H1 (cell line): Measurements from ENCODE around the gene DLGAP5. TPM values are rescaled to one million over a fixed set of nuclear protein-coding genes. Genes with fewer than 3 reads are reported as not detected.

Experiments
- CTCF ChIA-PET: fragments of 300-600 bp; sonication (Branson Sonifier 250); formaldehyde crosslinking; loops from one replicate; lab custom pipeline; 2021; ENCODE audit not compliant: partially characterized antibody; lab: Charles Lee
- POLR2A ChIA-PET: fragments of 300-600 bp; sonication (Branson Sonifier 250); formaldehyde crosslinking; loops from one replicate; lab custom pipeline; 2021; ENCODE audit warnings: inconsistent platforms; ENCODE audit not compliant: partially characterized antibody; lab: Charles Lee
- DNase-seq, 2 experiments: peaks; one replicate each; pipeline versions ENCODE4 v3.0.0 to v3.0.0-alpha.2; 2010 to 2022; ENCODE audit warnings: low spot score in 2 of 2, low read depth in 1 of 2, mixed read lengths in 1 of 2
- FAIRE-seq: peaks from 2 replicates; lab custom pipeline; 2011; peaks lifted over from hg19 to GRCh38; lab: Jason Lieb, UNC
- H2AFZ ChIP-seq: 2 replicates; pipeline ENCODE4 v1.8.1; 2012; ENCODE audit warnings: low read length, inconsistent platforms
- H2AK5ac ChIP-seq: 2 replicates; pipeline ENCODE4 v1.6.1; 2013; ENCODE audit warnings: low read depth, low read length
- H2BK120ac ChIP-seq: replicated peaks from 2 replicates; pipeline ENCODE3; 2013; ENCODE audit warnings: low read depth, low read length, inconsistent platforms
- H2BK12ac ChIP-seq: 2 replicates; pipeline ENCODE4 v1.6.1; 2013; ENCODE audit warnings: low read depth, low read length
- H2BK15ac ChIP-seq: 2 replicates; pipeline ENCODE4 v1.6.1; 2013; ENCODE audit warnings: low read length
- H2BK20ac ChIP-seq: 2 replicates; pipeline ENCODE4 v1.6.1; 2013; ENCODE audit warnings: low read length
- H2BK5ac ChIP-seq: 2 replicates; pipeline ENCODE4 v1.6.1; 2013; ENCODE audit warnings: low read depth, low read length
- H3K14ac ChIP-seq: 2 replicates; pipeline ENCODE4 v1.6.1; 2013; ENCODE audit warnings: inconsistent platforms; ENCODE audit not compliant: insufficient read length
- H3K18ac ChIP-seq: 2 replicates; pipeline ENCODE4 v1.6.1; 2013; ENCODE audit warnings: low read length; ENCODE audit errors: extremely low read depth
- H3K23ac ChIP-seq: 2 replicates; pipeline ENCODE4 v1.6.1; 2013; ENCODE audit warnings: inconsistent platforms; ENCODE audit not compliant: insufficient read length
- H3K23me2 ChIP-seq: 2 replicates; pipeline ENCODE4 v1.6.1; 2013; ENCODE audit warnings: low read depth, low read length
- H3K27ac ChIP-seq: 2 replicates; pipeline ENCODE4 v1.6.1; 2011; ENCODE audit warnings: low read depth, low read length, inconsistent platforms
- H3K27me3 ChIP-seq, 4 experiments: replicated peaks in 1 of 4; 1 replicate in 1 of 4; 2 replicates in 3 of 4; pipeline versions ENCODE4 v1.6.1 to v1.8.1; 2011 to 2013; ENCODE audit warnings: low read length in 3 of 4, mild to moderate bottlenecking in 3 of 4, inconsistent platforms in 2 of 4, mixed read lengths in 2 of 4, moderate library complexity in 1 of 4; ENCODE audit not compliant: control insufficient read depth in 3 of 4, insufficient read depth in 3 of 4; ENCODE audit errors: extremely low read depth in 1 of 4
- H3K36me3 ChIP-seq, 4 experiments: 2 replicates each; pipeline versions ENCODE4 v1.6.1 to v1.8.1; 2011 to 2013; ENCODE audit warnings: mild to moderate bottlenecking in 4 of 4, low read length in 3 of 4, moderate library complexity in 2 of 4, control low read depth in 1 of 4, inconsistent platforms in 1 of 4; ENCODE audit not compliant: insufficient read depth in 4 of 4, control insufficient read depth in 2 of 4
- H3K4ac ChIP-seq: replicated peaks from 2 replicates; pipeline ENCODE3; 2013; ENCODE audit warnings: low read length, low read depth, mixed read lengths, inconsistent platforms; ENCODE audit not compliant: insufficient read length
- H3K4me1 ChIP-seq, 4 experiments: replicated peaks in 1 of 4; 1 replicate in 1 of 4; 2 replicates in 3 of 4; pipeline versions ENCODE4 v1.6.1 to v1.8.1; 2011 to 2013; ENCODE audit warnings: low read length in 3 of 4, inconsistent platforms in 2 of 4, mixed read lengths in 1 of 4; ENCODE audit not compliant: insufficient read depth in 4 of 4, control insufficient read depth in 3 of 4
- H3K4me2 ChIP-seq, 2 experiments: 2 replicates each; pipeline versions ENCODE4 v1.6.1 to v1.8.1; 2011 to 2013; ENCODE audit warnings: low read depth in 2 of 2, low read length in 2 of 2, control low read depth in 1 of 2, inconsistent platforms in 1 of 2, mild to moderate bottlenecking in 1 of 2; ENCODE audit not compliant: insufficient read depth in 1 of 2
- H3K4me3 ChIP-seq, 4 experiments: fragments of 200-600, 300-600 bp in 1 of 4; sonication (generic), shearing (Covaris generic), sonication (Bioruptor Twin) in 1 of 4; 2 replicates each; pipeline versions ENCODE4 v1.5.1 to v1.8.1; 2011 to 2016; ENCODE audit warnings: low read length in 4 of 4, low read depth in 3 of 4, control low read depth in 2 of 4, inconsistent platforms in 2 of 4, mild to moderate bottlenecking in 2 of 4, mixed read lengths in 1 of 4, moderate library complexity in 1 of 4; ENCODE audit not compliant: insufficient read depth in 2 of 4; ENCODE audit errors: extremely low read depth in 1 of 4
- H3K56ac ChIP-seq: replicated peaks from 2 replicates; pipeline ENCODE3; 2013; ENCODE audit warnings: low read depth, mild to moderate bottlenecking, mixed read lengths, low read length, inconsistent platforms; ENCODE audit not compliant: insufficient read length
- H3K79me1 ChIP-seq: 2 replicates; pipeline ENCODE4 v1.6.1; 2013; ENCODE audit warnings: low read depth, low read length, control low read depth
- H3K79me2 ChIP-seq, 2 experiments: 2 replicates each; pipeline versions ENCODE4 v1.6.1 to v1.8.1; 2012 to 2013; ENCODE audit warnings: low read length in 2 of 2, mild to moderate bottlenecking in 2 of 2, inconsistent platforms in 1 of 2; ENCODE audit not compliant: insufficient read depth in 2 of 2, control insufficient read depth in 1 of 2
- H3K9ac ChIP-seq, 4 experiments: replicated peaks in 1 of 4; 1 replicate in 1 of 4; 2 replicates in 3 of 4; pipeline versions ENCODE4 v1.6.1 to v1.8.1; 2011 to 2013; ENCODE audit warnings: low read depth in 3 of 4, low read length in 3 of 4, control low read depth in 2 of 4, mild to moderate bottlenecking in 2 of 4, moderate library complexity in 2 of 4, inconsistent platforms in 1 of 4; ENCODE audit errors: extremely low read depth in 1 of 4
- H3K9me3 ChIP-seq, 2 experiments: 2 replicates each; pipeline versions ENCODE4 v1.6.1 to v1.8.1; 2012 to 2013; ENCODE audit warnings: mild to moderate bottlenecking in 2 of 2, moderate library complexity in 2 of 2, control low read depth in 1 of 2, inconsistent platforms in 1 of 2, low read depth in 1 of 2, low read length in 1 of 2, mixed read lengths in 1 of 2; ENCODE audit not compliant: insufficient read depth in 2 of 2
- H4K20me1 ChIP-seq, 2 experiments: replicated peaks in 1 of 2; 2 replicates each; pipeline versions ENCODE3 to v1.8.1; 2011 to 2013; ENCODE audit warnings: inconsistent platforms in 2 of 2, low read length in 2 of 2, mild to moderate bottlenecking in 1 of 2; ENCODE audit not compliant: insufficient read depth in 2 of 2, control insufficient read depth in 1 of 2
- H4K5ac ChIP-seq: 2 replicates; pipeline ENCODE4 v1.6.1; 2013; ENCODE audit warnings: low read length, low read depth, mixed read lengths, inconsistent platforms; ENCODE audit not compliant: insufficient read length
- H4K8ac ChIP-seq: 2 replicates; pipeline ENCODE4 v1.8.0; 2013; ENCODE audit warnings: mild to moderate bottlenecking, moderate library complexity, low read length, inconsistent platforms; ENCODE audit not compliant: insufficient read depth; ENCODE audit errors: extremely low read depth
- H4K91ac ChIP-seq: replicated peaks from 2 replicates; pipeline ENCODE3; 2013; ENCODE audit warnings: low read length, mixed read lengths, inconsistent platforms; ENCODE audit not compliant: insufficient read length
- BRCA1 ChIP-seq: IDR thresholded peaks from 2 replicates; pipeline ENCODE4 v1.6.1; 2012; ENCODE audit warnings: low read depth, low read length, improper control_type of control experiment
- CEBPB ChIP-seq: IDR thresholded peaks from 2 replicates; pipeline ENCODE4 v1.6.1; 2012; ENCODE audit warnings: low read depth, low read length
- EGR1 ChIP-seq: IDR thresholded peaks from 2 replicates; pipeline ENCODE4 v1.6.1; 2011; ENCODE audit warnings: low read depth, low read length, borderline replicate concordance
- GABPA ChIP-seq: IDR thresholded peaks from 2 replicates; pipeline ENCODE4 v1.6.1; 2011; ENCODE audit warnings: mild to moderate bottlenecking, low read length, moderate library complexity, borderline replicate concordance; ENCODE audit not compliant: insufficient read depth
- JUND ChIP-seq: IDR thresholded peaks from 2 replicates; pipeline ENCODE4 v1.6.1; 2011; ENCODE audit warnings: mild to moderate bottlenecking, improper control_type of control experiment, low read length
- MAFK ChIP-seq: IDR thresholded peaks from 2 replicates; pipeline ENCODE4 v1.6.1; 2012; ENCODE audit warnings: low read depth, mild to moderate bottlenecking, improper control_type of control experiment, low read length
- POLR2A ChIP-seq, 2 experiments: IDR thresholded peaks; 1 replicate in 1 of 2; 2 replicates in 1 of 2; pipeline ENCODE4 v1.6.1; 2011; ENCODE audit warnings: low read depth in 2 of 2, low read length in 2 of 2, mild to moderate bottlenecking in 2 of 2; ENCODE audit errors: control extremely low read depth in 1 of 2
- POU5F1 ChIP-seq: IDR thresholded peaks from 2 replicates; pipeline ENCODE4 v1.6.1; 2011; ENCODE audit warnings: low read depth, mild to moderate bottlenecking, low read length, moderate library complexity
- SIRT6 ChIP-seq: IDR thresholded peaks from one replicate; pipeline ENCODE4 v1.7.1; 2012; ENCODE audit warnings: low read length, inconsistent platforms
- YY1 ChIP-seq: IDR thresholded peaks from 2 replicates; pipeline ENCODE4 v1.6.1; 2011; ENCODE audit warnings: low read depth, mild to moderate bottlenecking, low read length
- ZNF274 ChIP-seq: IDR thresholded peaks from 2 replicates; pipeline ENCODE4 v1.7.0; 2012; ENCODE audit warnings: low read length, borderline replicate concordance; ENCODE audit errors: extremely low read depth
- WGBS, 2 experiments: shearing (Covaris generic) in 1 of 2; methylation state at CpG; one replicate each; pipeline versions ENCODE4 v1.1.6 to v1.1.7; 2013 to 2015; ENCODE audit warnings: low lambda C conversion rate in 2 of 2, mixed read lengths in 2 of 2, inconsistent platforms in 1 of 2, low coverage in 1 of 2, missing lambda C conversion rate in 1 of 2; ENCODE audit not compliant: insufficient replicate concordance in 2 of 2, insufficient coverage in 1 of 2, insufficient read length in 1 of 2; ENCODE audit errors: extremely low coverage in 1 of 2, missing lambda C conversion rate in 1 of 2; 5-methylcytosine and 5-hydroxymethylcytosine counted together
- polyA plus RNA-seq, 7 experiments: library from polyadenylated mRNA; depleted of rRNA in 3 of 7; stranded (reverse) in 5 of 7; unstranded in 2 of 7; fragments of >200 nt in 5 of 7; fragments of 200-250 nt in 2 of 7; gene quantifications; 1 replicate in 5 of 7; 2 replicates in 1 of 7; 4 replicates in 1 of 7; pipeline versions ENCODE4 v1.2.1 to v1.2.3, GENCODE V29; 2011 to 2013; ENCODE audit warnings: missing spikeins in 2 of 7, mixed read lengths in 2 of 7
- total RNA-seq: library from RNA; stranded (reverse); fragmentation: NEBNext Ultra II Directional; extraction: Animal tissue kit (Norgen Biotek cat#: 25700); gene quantifications from 2 replicates; pipeline ENCODE4 v1.2.1, GENCODE V29; 2021
- TF ChIP-seq, protein P1 (sequence below): IDR thresholded peaks from 2 replicates; pipeline ENCODE4 v1.6.1; 2012; ENCODE audit warnings: low read length, inconsistent platforms

The DLGAP5 gene
- total and polyA plus RNA-seq, 2 of the 8 experiments (the other 6 are each of a cell fraction or from before 2014, with no cell fraction given), result 16.9 to 155 TPM

DNA sequence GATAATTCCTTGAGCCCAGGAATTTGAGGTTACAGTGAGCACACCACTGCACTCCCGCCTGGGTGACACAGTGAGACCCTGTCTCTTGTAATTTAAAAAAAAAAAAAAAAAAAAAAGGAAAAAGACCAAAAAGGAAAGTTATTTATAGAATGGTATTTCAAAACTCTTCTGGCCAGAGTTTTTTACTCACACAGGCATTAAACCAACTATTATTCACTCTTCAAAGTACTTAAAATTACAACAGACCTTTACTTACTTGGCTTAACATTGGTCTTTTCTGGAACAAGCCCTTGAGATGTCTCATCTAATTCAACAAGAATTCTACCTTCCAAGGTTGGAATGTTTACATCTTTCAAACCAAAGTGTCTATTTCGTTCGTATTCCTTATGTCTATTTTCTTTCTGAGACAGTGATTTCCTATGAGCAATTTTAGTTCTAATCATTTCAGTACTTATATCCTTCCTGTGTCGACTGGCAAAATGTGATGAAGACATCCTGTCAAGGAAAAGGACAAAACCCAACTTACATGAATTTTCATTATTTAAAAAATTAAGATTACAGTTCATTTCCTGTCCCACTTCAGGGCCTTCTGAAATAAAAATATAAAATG, 2.6 kb downstream of the DLGAP5 start:
- H2BK15ac ChIP-seq, result no peak overlapping the region
- H3K79me2 ChIP-seq, result peaks cover 16 to 62% of the 10 kb centered on the region in 2 experiments
- H3K9ac ChIP-seq, result no peak overlapping the region
- DNase-seq (no peak), FAIRE-seq (no peak)
- H3K4me3 ChIP-seq, result peak overlapping the region in 1 of 4 experiments; percentile 86; a peak in 1 of 8 replicates
- H3K14ac ChIP-seq, result no peak overlapping the region
- H2BK12ac ChIP-seq, result no peak overlapping the region
- H4K8ac ChIP-seq, result no peak overlapping the region
- H2BK20ac ChIP-seq, result no peak overlapping the region
- H3K27ac ChIP-seq, result no peak overlapping the region
- H3K23me2 ChIP-seq, result peaks cover 6% of the 10 kb centered on the region; the same call in 1 of the 2 replicates
- H3K9me3 ChIP-seq, result no peaks in the 10 kb centered on the region
- TF ChIP-seq YY1 (no peak), BRCA1 (no peak), GABPA (no peak), SIRT6 (no peak), CEBPB (no peak), ZNF274 (no peak), POLR2A (IDR thresholded peaks at IDR 0.05; ENCODE audit: control extremely low read depth in 1 of 2, low read depth in 2 of 2, low read length in 2 of 2) (no peak), JUND (no peak), POU5F1 (no peak), EGR1 (no peak), MAFK (no peak)
- TF ChIP-seq, protein P1, sequence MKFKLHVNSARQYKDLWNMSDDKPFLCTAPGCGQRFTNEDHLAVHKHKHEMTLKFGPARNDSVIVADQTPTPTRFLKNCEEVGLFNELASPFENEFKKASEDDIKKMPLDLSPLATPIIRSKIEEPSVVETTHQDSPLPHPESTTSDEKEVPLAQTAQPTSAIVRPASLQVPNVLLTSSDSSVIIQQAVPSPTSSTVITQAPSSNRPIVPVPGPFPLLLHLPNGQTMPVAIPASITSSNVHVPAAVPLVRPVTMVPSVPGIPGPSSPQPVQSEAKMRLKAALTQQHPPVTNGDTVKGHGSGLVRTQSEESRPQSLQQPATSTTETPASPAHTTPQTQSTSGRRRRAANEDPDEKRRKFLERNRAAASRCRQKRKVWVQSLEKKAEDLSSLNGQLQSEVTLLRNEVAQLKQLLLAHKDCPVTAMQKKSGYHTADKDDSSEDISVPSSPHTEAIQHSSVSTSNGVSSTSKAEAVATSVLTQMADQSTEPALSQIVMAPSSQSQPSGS, result no peak
- H2BK120ac ChIP-seq, result no peak overlapping the region
- H3K4me2 ChIP-seq, result peak overlapping the region in 1 of 2 experiments; percentile 66; a peak in 1 of 4 replicates
- H3K4me1 ChIP-seq, result peaks cover 0 to 6% (median 4%) of the 10 kb centered on the region in 4 experiments; a peak in 3 of 7 replicates
- no peak overlapping the region for H4K91ac ChIP-seq
- ChIA-PET CTCF (interaction anchor here (1.2 kb wide), 1 partner anchor 57 kb away, joined by 4 read pairs; no protein-coding TSS in a partner anchor), POLR2A (interaction anchor here (1.0 to 1.7 kb wide), 2 partner anchors 38 to 45 kb away, joined by 3 to 4 read pairs; no protein-coding TSS in a partner anchor)
- H3K56ac ChIP-seq, result no peak overlapping the region
- H3K4ac ChIP-seq, result no peak overlapping the region
- no peak overlapping the region for H4K5ac ChIP-seq
- 87% methylated on average over 4 of the region's 4 CpGs; no CpG with 5 or more reads in 1 of the 2 experiments for WGBS, 2 experiments
- no peak overlapping the region for H3K23ac ChIP-seq
- no peak overlapping the region for H2AFZ ChIP-seq
- no peaks in the 10 kb centered on the region for H3K27me3 ChIP-seq
- H2AK5ac ChIP-seq, result no peak overlapping the region
- H2BK5ac ChIP-seq, result no peak overlapping the region
- peaks cover 4% of the 10 kb centered on the region in 2 experiments for H4K20me1 ChIP-seq
- H3K36me3 ChIP-seq, result peaks cover 0 to 23% (median 7%) of the 10 kb centered on the region in 4 experiments; a peak in 3 of 8 replicates
- H3K79me1 ChIP-seq, result 0 out of 2 replicates have a peak, but pooled peaks cover 2% of the 10 kb centered on the region
- H3K18ac ChIP-seq, result no peak overlapping the region
